Measurements from ENCODE around the gene TOR4A.
"Not testable (repeated sequence)": the region's sequence is repeated elsewhere in the genome, so short reads cannot be mapped to it uniquely, and the experiment has no call there.

TOR4A gene

GRCh38 chr9:137252555-137253506 is 24.7 kb upstream of the TOR4A start:
- no peak for DNase-seq (ENCODE audit: low read depth)

GRCh38 chr9:137253717-137254623 is 23.6 kb upstream of the TOR4A start:
- DNase-seq (ENCODE audit: low read depth), result no peak

GRCh38 chr9:137254624-137255447 is 22.7 kb upstream of the TOR4A start, which contains the start of gene NELFB:
Gene NELFB, plus strand, starts transcription at chr9:137255327.
- DNase-seq (ENCODE audit: low read depth), result peak; percentile 99

GRCh38 chr9:137255448-137256114 is 21.9 kb upstream of the TOR4A start:
- no peak for DNase-seq (ENCODE audit: low read depth)

GRCh38 chr9:137256362-137256761 is 21.2 kb upstream of the TOR4A start:
- DNase-seq (ENCODE audit: low read depth), result no peak

GRCh38 chr9:137256856-137257255 is 20.7 kb upstream of the TOR4A start:
- DNase-seq (ENCODE audit: low read depth), result no peak

- DNase-seq (ENCODE audit: low read depth), result not testable (repeated sequence)
Observed at GRCh38 chr9:137262173-137262908, 15.2 kb upstream of the TOR4A start.

GRCh38 chr9:137262909-137263285 is 14.6 kb upstream of the TOR4A start:
- DNase-seq (ENCODE audit: low read depth), result no peak

- DNase-seq (ENCODE audit: low read depth), result no peak
Observed at GRCh38 chr9:137263506-137263905, 14.0 kb upstream of the TOR4A start.

- DNase-seq (ENCODE audit: low read depth), result no peak
Observed at GRCh38 chr9:137264067-137264466, 13.5 kb upstream of the TOR4A start.

GRCh38 chr9:137265496-137266161 is 11.9 kb upstream of the TOR4A start:
- DNase-seq (ENCODE audit: low read depth), result no peak

- DNase-seq (ENCODE audit: low read depth), result no peak
Observed at GRCh38 chr9:137266162-137266527, 11.4 kb upstream of the TOR4A start.

GRCh38 chr9:137266585-137267453 is 10.7 kb upstream of the TOR4A start:
- no peak for DNase-seq (ENCODE audit: low read depth)

- no peak for DNase-seq (ENCODE audit: low read depth)
Observed at GRCh38 chr9:137267933-137268355, 9.6 kb upstream of the TOR4A start.

- no peak for DNase-seq (ENCODE audit: low read depth)
Observed at GRCh38 chr9:137268538-137269201, 8.9 kb upstream of the TOR4A start.

GRCh38 chr9:137269231-137269772 is 8.2 kb upstream of the TOR4A start:
- DNase-seq (ENCODE audit: low read depth), result no peak

- no peak for DNase-seq (ENCODE audit: low read depth)
Observed at GRCh38 chr9:137270929-137271695, 6.4 kb upstream of the TOR4A start.
